Upper lobe of left lung (tissue), 4 donors: ENCODE data around the gene OR14I1.
"Not testable (repeated sequence)": the region's sequence is repeated elsewhere in the genome, so short reads cannot be mapped to it uniquely, and the experiment has no call there.

Experiments
- POLR2AphosphoS5 ChIP-seq, 2 donors: sonication (generic); formaldehyde crosslinking; IDR thresholded peaks; one replicate each; pipeline ENCODE4 v1.5.1; 2017; ENCODE audit warnings: antibody characterized with exemption in 2 of 2
- TF ChIP-seq, protein P1 (sequence below), 6 experiments: fragments of 450-650 bp in 4 of 6; fragments of 200-600 bp in 2 of 6; sonication (generic) in 2 of 6; IDR thresholded peaks; one replicate each; pipeline ENCODE4 v1.5.1; 2016 to 2019; ENCODE audit warnings: antibody characterized with exemption in 6 of 6

DNA sequence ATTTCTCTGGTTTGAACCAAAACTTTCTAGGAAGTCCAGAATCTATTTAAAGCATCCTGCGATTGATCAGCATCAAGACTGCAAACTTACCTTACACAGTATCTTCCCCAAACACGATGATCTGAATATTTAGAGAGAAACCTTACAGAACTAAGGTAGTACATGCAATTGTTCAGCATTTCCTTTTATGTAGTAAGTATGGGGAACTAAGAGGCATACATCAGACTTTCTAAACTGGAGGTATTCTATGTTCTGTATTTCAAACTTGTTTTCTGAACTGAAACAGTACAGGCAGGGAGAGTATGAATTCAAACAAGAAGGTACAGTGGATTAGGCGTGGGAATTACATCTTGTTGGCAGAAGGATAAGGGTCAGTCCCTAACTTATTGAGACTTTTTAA is 47.2 kb downstream of the OR14I1 start, which contains the start of gene OR2T27:
- TF ChIP-seq, protein P1, sequence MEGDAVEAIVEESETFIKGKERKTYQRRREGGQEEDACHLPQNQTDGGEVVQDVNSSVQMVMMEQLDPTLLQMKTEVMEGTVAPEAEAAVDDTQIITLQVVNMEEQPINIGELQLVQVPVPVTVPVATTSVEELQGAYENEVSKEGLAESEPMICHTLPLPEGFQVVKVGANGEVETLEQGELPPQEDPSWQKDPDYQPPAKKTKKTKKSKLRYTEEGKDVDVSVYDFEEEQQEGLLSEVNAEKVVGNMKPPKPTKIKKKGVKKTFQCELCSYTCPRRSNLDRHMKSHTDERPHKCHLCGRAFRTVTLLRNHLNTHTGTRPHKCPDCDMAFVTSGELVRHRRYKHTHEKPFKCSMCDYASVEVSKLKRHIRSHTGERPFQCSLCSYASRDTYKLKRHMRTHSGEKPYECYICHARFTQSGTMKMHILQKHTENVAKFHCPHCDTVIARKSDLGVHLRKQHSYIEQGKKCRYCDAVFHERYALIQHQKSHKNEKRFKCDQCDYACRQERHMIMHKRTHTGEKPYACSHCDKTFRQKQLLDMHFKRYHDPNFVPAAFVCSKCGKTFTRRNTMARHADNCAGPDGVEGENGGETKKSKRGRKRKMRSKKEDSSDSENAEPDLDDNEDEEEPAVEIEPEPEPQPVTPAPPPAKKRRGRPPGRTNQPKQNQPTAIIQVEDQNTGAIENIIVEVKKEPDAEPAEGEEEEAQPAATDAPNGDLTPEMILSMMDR (IDR thresholded peaks at IDR 0.05), result not testable (repeated sequence)
- not testable (repeated sequence) for TF ChIP-seq POLR2AphosphoS5 (IDR thresholded peaks at IDR 0.05)
